Right lobe of liver (tissue), 6 donors: ENCODE data around the gene SLC49A3. TPM values are rescaled to one million over a fixed set of nuclear protein-coding genes. Genes with fewer than 3 reads are reported as not detected.
A peak's percentile ranks its signal among the peaks of the same experiment; 100 is the strongest.

Experiments used
- ATAC-seq, 4 donors: fragments of 200-7000 bp; cut with Tn5 transposase; one replicate each; pipeline ENCODE4 v1.9.1; 2020; ENCODE audit warnings: mild to moderate bottlenecking in 4 of 4, moderate library complexity in 4 of 4
- DNase-seq, 3 donors: peaks; one replicate each; pipeline ENCODE4 v3.0.0-alpha.2; 2020
- H3K27ac ChIP-seq, 3 donors: fragments of 200-600 bp; one replicate each; pipeline ENCODE4 v1.8.0; 2022
- H3K27me3 ChIP-seq, 2 donors: fragments of 200-600 bp; one replicate each; pipeline ENCODE4 v1.8.0; 2022
- H3K36me3 ChIP-seq, 4 donors: fragments of 200-600 bp; sonication (generic) in 1 of 4; one replicate each; pipeline versions ENCODE4 v1.5.1 to v1.8.0; 2017 to 2022; ENCODE audit warnings: control low read depth in 1 of 4
- H3K4me1 ChIP-seq, 4 donors: fragments of 200-600 bp; sonication (generic) in 1 of 4; one replicate each; pipeline versions ENCODE4 v1.5.1 to v1.8.0; 2017 to 2022; ENCODE audit warnings: control low read depth in 1 of 4
- H3K4me3 ChIP-seq, 3 donors: fragments of 200-600 bp; one replicate each; pipeline ENCODE4 v1.8.0; 2022
- H3K9me3 ChIP-seq, 4 donors: fragments of 200-600 bp; sonication (generic) in 1 of 4; one replicate each; pipeline versions ENCODE4 v1.5.1 to v1.8.0; 2017 to 2022; ENCODE audit warnings: control low read depth in 1 of 4
- POLR2A ChIP-seq: fragments of 450-650 bp; IDR thresholded peaks from one replicate; pipeline ENCODE4 v1.6.1; 2017; ENCODE audit warnings: antibody characterized with exemption, mild to moderate bottlenecking
- WGBS: methylation state at CpG from one replicate; pipeline ENCODE4 v1.1.6; 2018; ENCODE audit warnings: low coverage, low lambda C conversion rate; ENCODE audit not compliant: insufficient coverage; ENCODE audit errors: missing lambda C conversion rate; 5-methylcytosine and 5-hydroxymethylcytosine counted together
- intact Hi-C, 2 donors: fragments of 100-400 bp; cut with DNase I; formaldehyde crosslinking; loops; one replicate each; pipeline versions ENCODE4 v1.11.2 to v1.14.1; 2022
- total RNA-seq, 6 experiments: library from RNA; depleted of rRNA in 2 of 6; stranded (reverse); fragments of >200 nt in 2 of 6; fragmentation: NEBNext Ultra II Directional in 3 of 6; extraction: Animal tissue kit (Norgen Biotek cat#: 25700) in 3 of 6; gene quantifications; one replicate each; pipeline versions ENCODE4 v1.1.0 to v1.2.4, GENCODE V29; 2016 to 2023
- TF ChIP-seq, protein P1 (sequence below), 4 donors: fragments of 200-600 bp in 3 of 4; fragments of 450-650 bp in 1 of 4; IDR thresholded peaks; one replicate each; pipeline versions ENCODE4 v1.5.1 to v1.8.0; 2016 to 2022; ENCODE audit warnings: antibody characterized with exemption in 4 of 4, mild to moderate bottlenecking in 2 of 4
- donor health status: DM: no; HTN: yes; CAD: no.
- donor health status: DM: no; HTN: no; CAD: no.
- donor health status: DM: no; HTN: no; CAD: no.
- donor health status: DM: no; HTN: yes; CAD: no.
- donor health status: DM: no; HTN: yes; CAD: no.

Gene SLC49A3
- total RNA-seq, 6 experiments from 2014 or later = 2.9 to 9.0 (median 5.2) TPM

DNA sequence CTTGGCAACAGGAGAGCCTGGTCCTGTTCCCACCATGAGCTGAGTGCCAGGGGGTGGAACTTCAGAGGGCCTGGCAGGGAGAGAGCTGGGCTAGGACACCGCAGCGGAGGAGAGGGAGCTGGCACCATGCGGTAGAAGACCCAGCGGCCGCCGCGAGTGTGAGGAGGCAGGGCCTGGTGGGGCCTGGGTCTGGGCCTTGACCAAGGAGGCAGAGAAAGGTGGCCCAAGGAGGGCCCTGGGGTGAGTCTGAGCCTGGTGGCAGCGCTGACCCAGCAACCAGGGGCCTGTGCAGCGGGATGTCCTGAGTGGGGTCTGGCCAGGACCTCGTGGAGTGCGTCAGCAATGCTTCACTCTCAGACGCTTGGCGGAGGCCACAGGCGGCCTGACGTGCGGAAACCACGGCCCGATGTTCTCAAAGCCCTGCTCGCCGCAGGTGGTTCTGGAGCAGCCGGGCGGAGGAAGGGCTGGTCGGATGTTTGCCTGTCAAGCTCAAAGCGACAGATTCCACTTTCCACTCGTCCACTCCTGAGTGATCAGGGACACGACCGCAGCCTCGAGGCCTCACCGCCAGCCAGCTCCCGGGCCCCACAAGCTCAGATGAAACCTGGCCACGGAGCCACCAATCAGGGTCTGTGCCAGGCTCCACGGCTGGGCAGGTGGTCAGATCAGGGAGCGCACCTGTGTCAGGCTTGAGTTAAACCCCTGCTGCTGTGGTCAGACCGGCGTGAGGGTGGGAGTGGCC is 35.7 kb downstream of the SLC49A3 start:
- Histone ChIP-seq H3K4me3 (no peak overlapping the region), H3K27ac (no peak overlapping the region), H3K4me1 (no peaks in the 10 kb centered on the region), H3K27me3 (no peaks in the 10 kb centered on the region), H3K9me3 (no peaks in the 10 kb centered on the region), H3K36me3 (no peaks in the 10 kb centered on the region)
- TF ChIP-seq, protein P1, sequence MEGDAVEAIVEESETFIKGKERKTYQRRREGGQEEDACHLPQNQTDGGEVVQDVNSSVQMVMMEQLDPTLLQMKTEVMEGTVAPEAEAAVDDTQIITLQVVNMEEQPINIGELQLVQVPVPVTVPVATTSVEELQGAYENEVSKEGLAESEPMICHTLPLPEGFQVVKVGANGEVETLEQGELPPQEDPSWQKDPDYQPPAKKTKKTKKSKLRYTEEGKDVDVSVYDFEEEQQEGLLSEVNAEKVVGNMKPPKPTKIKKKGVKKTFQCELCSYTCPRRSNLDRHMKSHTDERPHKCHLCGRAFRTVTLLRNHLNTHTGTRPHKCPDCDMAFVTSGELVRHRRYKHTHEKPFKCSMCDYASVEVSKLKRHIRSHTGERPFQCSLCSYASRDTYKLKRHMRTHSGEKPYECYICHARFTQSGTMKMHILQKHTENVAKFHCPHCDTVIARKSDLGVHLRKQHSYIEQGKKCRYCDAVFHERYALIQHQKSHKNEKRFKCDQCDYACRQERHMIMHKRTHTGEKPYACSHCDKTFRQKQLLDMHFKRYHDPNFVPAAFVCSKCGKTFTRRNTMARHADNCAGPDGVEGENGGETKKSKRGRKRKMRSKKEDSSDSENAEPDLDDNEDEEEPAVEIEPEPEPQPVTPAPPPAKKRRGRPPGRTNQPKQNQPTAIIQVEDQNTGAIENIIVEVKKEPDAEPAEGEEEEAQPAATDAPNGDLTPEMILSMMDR (IDR thresholded peaks at IDR 0.05) = no peak
- TF ChIP-seq POLR2A = no peak
- ATAC-seq = no peak
- intact Hi-C loops = no loop called here
- DNase-seq = peak in 2 of 3 donors; percentile 9 to 51
- WGBS = 71% methylated on average over 7 of the region's 35 CpGs

DNA sequence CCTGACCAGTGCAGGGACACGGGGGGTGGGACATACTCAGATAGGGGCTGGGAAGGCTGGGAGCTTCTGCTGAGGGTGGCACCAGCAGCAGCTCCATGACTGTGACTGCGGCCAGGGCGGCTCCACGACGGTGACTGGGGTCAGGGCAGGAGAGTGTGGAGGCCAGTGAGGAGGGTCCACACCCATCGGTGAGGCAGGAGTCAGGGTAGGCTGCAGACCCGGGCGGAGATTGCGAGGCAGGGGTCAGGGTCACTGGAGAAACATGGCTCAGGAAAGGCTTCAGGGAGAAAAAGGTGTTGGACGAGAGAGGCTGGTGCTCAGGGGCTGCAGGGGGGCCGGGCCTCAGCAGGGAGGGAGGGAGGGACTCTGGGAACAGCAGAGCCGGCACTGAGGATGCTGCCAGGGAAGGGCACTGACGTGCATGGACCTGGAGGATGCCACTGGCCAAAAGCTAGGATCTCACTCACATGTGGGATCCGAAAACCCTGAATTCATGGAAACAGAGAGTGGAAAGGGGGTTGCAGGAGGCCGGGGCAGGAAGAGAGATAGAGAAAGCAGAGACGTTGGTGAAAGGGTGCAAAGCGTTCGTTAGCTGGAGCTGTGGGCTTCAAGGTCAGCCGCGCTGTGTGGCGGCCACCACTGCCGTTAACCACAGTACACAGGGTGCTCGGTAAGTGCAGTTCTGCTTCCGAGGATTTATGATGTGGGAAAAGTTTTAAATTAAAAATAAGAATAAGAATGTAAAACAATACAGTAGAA is 36.9 kb downstream of the SLC49A3 start:
- Histone ChIP-seq H3K4me3 (no peak overlapping the region), H3K27ac (no peak overlapping the region), H3K4me1 (no peaks in the 10 kb centered on the region), H3K27me3 (no peaks in the 10 kb centered on the region), H3K36me3 (no peaks in the 10 kb centered on the region), H3K9me3 (no peaks in the 10 kb centered on the region)
- no peak for ATAC-seq
- DNase-seq = peak in 2 of 3 donors; percentile 5 to 35
- TF ChIP-seq POLR2A = no peak
- TF ChIP-seq, protein P1 (IDR thresholded peaks at IDR 0.05) = no peak
- intact Hi-C loops = no loop called here
- WGBS = 58% methylated on average over 16 of the region's 24 CpGs

DNA sequence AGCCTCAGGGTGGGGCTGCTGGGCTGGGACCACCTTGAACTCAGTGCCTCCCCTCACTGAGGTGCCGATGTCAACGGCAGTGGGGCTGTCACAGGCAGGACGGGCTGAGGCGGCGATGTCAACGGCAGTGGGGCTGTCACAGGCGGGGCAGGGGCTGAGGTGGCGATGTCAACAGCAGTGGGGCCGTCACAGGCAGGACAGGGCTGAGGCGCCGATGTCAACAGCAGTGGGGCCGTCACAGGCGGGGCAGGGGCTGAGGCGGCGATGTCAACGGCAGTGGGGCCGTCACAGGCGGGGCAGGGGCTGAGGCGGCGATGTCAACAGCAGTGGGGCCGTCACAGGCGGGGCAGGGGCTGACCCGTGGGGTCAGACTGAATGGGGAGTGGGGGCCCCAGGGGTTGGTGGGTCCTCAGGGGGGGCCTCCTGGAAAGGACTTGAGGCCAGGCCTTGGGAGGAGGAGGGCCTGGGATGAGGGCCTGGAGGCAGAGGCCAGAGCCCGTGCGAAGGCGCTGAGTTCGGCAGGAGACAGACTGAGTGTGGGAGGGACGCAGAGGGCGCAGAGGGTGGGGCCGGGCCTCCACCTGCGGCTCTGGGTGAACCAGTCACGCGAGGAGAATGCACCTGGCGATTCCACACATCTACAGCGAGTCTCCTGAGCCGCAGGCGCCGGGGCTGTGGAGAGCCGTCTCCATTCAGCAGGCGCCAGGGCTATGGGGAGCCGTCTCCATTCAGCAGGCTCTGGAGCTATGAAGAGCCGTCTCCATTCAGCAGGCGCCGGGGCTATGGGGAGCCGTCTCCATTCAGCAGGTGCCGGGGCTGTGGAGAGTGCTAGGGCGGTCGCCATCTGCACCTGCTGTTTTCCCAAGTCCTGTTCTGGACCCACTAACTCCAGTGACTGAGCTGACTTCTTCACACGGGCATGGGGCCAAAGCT is 37.7 kb downstream of the SLC49A3 start:
- TF ChIP-seq, protein P1 (IDR thresholded peaks at IDR 0.05) = no peak
- no peak for TF ChIP-seq POLR2A
- peak in 2 of 3 donors; percentile 13 to 43 for DNase-seq
- WGBS = 30% methylated on average over 16 of the region's 49 CpGs
- no peaks in the 10 kb centered on the region for H3K27me3 ChIP-seq
- H3K4me1 ChIP-seq = no peaks in the 10 kb centered on the region
- intact Hi-C loops = no loop called here
- no peaks in the 10 kb centered on the region for H3K36me3 ChIP-seq
- H3K9me3 ChIP-seq = no peaks in the 10 kb centered on the region
- ATAC-seq = no peak
- no peak overlapping the region for H3K4me3 ChIP-seq
- no peak overlapping the region for H3K27ac ChIP-seq

DNA sequence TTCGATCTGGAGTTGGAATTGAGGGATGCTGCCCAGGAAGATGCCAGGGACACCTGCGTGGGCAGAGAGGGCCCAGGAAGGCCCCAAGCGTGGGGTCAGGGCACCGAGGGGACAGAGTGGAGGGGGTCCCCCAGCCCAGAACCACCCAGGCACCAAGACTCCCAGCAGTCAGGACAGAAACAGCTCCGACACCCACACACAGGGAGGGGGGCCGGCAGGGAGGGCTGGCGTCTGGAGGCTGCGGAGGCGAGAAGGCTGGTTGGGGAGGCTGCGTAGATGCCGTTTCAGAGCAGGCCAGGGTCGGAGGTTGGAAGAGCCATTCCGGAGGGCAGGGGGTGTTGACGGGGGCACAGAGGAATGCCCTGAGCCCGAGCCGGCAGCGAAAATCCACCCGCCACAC is 38.5 kb downstream of the SLC49A3 start:
- H3K4me3 ChIP-seq = no peak overlapping the region
- no peaks in the 10 kb centered on the region for H3K9me3 ChIP-seq
- no peaks in the 10 kb centered on the region for H3K27me3 ChIP-seq
- WGBS = 48% methylated on average over 15 of the region's 18 CpGs
- H3K4me1 ChIP-seq = no peaks in the 10 kb centered on the region
- ATAC-seq = no peak
- H3K36me3 ChIP-seq = no peaks in the 10 kb centered on the region
- no peak overlapping the region for H3K27ac ChIP-seq
- DNase-seq = peak in 2 of 3 donors; percentile 14 to 43
- TF ChIP-seq, protein P1 (IDR thresholded peaks at IDR 0.05) = no peak
- TF ChIP-seq POLR2A = no peak
- intact Hi-C loops = no loop called here
